NCI-H526 (cell line): ENCODE results near the gene PODXL.
"Not testable (repeated sequence)": the region's sequence is repeated elsewhere in the genome, so short reads cannot be mapped to it uniquely, and the experiment has no call there.

Experiments used
- DNase-seq, 2 experiments: peaks; one replicate each; lab custom pipeline; 2025; lab: John Stamatoyannopoulos, UW

The PODXL gene

DNA sequence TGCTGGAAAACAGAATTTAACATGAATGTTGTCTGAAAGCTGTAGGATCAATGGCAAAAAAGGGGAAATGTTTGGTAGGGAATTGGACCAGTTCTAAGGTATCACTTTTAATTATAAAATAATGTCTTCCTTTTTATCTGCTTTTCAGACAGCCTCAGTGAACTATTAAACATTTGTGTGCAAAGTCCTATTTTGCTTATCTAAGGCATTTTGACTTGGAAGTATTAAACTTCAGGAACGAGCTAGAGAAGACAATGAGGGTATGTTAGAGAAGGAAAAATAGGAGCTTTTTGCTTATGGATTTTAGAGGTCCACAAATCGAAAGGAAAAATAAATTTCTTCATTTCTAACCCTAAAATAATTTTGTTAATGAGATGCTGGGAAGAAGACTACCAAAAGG lies 63.3 kb downstream of the PODXL start:
- no peak for DNase-seq

DNA sequence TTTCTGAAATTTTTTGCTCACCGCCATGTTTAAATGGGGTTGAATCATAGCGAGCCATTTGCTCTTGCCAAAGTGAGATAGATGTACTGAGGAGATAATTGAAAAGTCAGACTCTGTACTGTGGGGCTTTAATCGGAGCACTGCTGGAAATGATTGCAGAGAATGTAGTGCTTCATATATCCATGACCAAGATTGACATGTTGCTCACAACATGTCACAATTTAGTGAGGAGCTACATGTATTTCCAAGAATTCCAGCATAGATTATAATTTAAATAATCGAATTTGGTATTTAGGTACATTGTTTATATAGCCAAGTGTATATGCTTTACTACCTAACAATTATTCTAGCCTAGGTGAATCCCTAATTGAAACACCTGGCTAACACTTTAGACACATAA lies 66.5 kb downstream of the PODXL start:
- DNase-seq: no peak

DNA sequence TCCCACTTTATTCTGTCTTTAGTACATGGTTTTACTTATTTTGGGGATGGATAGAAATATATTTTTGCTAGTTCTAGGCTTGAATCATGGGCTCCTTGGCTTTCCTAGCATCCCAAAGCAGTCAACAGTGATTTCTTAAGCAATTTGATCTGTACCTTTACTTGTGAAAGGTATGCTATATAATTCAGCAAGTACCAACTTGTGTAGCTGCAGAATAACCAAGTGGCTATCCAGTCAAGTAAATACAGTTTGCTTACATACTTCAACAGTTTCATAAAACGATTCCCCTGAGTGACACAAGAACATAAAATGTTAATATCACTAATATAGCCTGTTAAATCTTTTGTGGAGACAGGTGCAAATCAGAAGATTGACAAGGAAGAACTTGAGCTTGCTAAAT lies 67.2 kb downstream of the PODXL start:
- DNase-seq: no peak

DNA sequence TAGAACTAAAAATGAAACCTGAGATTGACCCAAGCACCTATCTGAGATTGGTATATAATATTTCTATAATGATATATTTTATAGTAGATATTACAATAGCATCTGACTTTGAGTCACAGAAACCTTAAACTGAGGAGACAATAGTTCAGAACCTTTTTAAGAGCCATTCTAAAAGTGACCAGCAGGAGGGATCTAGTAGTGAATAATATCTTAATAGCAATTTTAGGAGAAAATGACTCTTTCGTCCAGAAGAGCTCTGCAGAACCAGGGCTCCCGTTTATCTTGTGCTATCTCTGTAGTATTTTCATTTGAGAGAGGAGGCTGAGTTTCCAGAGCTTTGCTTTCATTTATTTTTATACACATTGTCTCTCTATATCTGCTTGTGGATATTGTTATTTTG lies 68.1 kb downstream of the PODXL start:
- DNase-seq: no peak

DNA sequence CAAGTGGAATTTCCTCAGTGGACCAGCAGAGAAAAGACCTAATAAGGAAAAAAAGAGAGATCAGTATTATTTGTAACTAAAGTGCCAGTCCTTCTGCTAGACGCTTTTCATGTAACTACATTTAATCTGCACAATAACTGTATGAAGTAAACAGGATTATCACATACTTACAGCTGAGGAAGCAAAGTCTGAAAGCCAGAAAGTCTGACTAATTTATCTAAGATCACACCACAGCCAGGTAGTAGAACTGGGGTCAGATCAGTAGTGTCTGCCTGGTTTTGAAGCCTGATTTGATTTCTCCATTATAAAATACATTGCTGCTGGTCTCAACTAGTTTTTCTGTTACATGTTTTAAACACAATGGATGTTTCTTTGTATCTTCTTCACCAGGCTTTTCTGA lies 69.2 kb downstream of the PODXL start:
- no peak for DNase-seq

DNA sequence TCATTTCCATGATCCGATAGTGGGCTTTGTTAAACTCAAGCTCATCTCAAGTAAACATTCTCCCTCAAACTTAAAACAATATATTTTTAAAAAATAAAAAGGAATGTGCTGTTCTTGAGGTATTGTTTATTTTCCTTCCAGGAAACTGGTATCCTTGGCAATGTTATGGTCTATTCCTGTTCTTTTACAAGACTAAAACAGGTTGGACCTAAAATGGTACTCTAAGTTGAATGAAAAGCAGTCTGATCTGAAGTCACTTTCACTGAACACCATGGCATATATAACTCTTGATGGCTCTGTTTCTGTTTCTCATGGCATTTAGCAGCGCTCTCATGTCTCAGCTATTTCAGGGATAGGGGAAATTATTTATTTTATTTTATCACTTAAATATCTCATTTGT lies 70.1 kb downstream of the PODXL start:
- DNase-seq: no peak

DNA sequence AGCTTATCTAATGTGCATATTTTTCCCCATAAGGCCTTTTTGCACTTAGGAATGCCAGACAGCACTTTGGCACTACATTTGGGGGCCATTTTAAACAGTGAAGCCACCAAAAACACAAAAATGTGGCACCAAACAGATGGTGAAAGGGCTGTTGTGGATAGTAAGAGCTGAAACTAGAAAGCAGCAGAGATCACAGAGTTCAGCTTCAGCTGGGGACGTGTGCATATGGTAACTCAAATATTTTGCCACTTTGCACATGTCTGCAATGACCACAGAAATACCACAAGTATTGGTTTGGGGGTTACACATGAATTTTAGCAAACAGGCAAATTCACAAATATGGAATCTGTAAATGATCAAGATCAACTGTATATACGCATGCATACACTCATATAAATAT lies 72.8 kb downstream of the PODXL start:
- DNase-seq: no peak

DNA sequence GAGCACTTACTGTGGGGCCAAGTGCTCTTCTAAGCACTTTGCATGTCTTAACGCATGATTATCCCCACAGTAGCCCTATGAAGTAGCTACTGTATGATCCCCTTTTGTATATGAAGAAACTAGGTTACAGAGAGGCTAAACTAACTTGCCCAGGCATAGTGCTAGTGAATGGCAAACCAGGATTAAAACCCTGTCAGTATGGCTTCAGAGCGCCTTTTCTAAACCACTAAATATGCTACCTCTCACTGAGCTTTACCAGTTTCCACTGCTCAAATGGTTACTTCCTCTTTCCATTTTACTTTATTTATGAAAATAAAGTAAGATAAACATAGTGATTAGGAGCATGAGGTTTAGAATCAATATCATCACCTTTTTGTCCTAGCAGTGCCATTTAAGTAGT lies 73.6 kb downstream of the PODXL start:
- no peak for DNase-seq

DNA sequence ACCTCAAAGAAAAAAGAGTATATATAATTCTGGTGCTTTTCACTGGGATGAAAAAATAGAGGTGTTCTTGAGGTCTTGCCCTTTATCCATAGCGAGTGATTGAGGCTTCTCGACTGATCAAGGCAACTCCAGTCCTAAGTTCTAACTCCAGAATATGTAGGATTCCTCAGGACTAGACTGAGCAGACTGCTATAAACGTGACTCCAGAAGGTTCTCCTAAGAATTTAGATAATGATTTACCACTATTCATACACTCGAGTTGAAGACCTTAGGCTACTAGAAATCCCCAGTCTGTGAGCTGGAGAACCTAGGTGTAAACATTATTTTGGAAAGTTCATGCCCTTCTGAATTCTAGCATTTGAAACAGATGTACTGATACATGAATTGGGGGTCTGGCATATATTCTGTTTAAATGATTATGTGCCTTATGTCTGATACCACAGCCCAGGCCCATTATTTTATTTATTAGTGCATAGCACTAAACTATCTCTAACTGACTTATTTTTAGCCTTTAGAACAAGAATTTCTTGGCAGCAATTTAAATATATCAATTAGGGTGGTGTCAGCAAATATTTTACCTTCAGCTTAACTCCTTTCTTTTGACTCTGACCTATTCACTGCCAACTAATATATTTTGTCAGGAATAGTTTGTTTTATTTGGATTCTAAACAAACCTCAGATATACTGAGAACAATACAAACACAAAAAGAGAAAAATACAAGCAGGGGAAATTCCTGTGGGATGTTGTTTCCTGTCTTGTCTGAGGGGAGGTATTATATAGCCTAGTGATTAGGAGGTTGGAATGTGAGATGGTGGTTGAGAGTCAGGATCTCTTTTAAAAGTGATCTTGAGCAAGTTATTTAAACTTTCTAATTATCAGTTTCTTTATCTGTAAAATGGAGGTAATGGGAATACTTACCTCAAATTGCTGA lies 75.8 kb downstream of the PODXL start:
- DNase-seq: no peak

DNA sequence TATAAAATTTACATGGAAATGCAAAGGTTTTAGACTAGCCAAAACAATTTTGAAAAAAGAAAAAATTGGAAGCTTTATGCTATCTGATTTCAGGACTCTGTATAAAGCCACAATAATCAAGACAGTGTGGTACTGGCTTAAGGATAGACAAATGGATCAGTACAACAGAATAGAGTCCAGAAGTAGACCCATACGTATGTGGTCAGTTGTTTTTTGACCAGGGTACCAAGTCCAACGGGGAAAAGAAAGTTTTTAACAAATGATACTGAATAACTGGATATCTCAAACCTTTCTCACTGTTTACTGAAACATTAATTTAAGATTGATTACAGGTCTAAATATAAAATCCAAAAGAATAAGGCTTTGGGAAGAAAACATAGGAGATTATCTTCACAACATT lies 79.7 kb downstream of the PODXL start:
- no peak for DNase-seq

DNA sequence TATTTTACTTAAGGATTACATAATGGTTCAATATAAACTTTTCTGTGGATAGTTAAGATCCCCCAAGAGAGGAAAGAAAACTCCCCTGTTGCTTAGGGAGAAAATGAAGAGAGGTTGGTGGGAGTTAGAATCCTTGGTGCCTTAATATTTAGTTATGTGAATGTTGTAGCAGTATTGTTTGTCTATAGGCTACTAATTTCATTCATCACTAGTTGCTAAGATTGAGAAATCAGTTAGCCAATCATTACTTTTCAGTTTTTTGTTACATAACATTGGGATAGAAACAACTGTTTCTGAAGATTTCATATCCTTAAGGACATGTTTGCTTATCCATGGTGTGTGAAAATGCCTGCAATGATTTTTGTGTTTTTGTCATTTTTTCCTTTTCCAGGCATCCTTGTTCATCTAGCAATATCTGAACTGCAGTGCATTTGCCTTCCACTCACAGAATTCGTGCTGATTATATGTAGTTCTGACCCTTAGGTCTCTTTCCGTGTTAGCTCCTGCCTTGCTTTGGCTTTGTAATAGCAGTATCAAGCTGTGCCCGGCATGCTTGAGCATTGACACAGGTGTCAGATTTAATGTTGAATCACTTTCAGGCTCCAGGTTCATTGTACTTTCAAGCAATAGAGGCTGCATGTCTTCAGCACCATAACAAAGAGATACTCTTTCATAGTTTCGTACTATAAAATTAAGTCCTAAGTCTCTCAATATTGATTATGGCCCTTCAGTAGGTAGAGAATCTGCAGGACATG lies 85.0 kb downstream of the PODXL start:
- DNase-seq: no peak

DNA sequence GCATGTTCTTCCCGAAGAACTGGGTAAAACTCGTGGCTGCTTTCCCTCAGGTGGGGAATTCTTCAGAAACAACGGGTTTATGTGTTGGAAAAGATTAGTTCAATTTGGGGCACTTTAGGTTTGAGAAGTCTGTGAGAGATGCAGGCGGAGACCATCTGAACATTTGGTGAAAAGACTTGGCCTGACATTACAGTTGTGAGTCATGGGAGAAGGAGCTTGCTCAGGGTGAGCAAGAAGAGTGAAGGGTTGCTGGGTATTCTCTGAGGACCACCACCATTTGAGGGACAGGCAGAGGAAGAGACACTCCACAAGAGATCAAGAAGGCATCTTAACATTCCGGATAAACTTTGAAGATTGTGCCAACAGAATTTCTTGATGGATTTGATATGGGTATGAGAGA lies 88.6 kb downstream of the PODXL start:
- no peak for DNase-seq

DNA sequence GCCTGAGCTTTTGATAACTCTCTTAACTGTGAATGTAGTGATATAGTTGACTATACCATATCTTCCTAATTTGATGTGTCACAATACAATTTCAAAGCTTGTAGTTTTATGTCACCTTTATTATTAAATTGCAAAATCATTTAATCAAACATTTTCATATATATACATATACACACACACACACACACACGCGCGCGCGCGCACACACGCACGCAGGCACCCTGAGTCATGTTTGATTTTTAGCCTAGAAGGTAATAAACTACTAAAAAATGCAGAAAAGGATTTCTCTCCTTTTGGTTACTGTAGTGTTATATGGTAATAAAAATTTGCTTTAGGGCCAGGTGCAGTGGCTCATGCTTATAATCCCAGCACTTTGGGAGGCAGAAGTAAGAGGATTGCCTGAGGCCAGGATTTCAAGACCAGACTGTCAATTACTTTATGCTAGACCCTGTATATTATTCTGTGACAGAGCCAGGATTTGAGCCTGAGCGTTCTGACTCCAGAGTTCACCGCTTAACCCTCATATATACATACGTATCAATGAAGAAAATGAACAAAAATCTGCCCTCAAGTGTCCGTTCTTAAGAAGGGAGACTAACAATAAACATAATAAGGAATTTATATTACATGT lies 89.6 kb downstream of the PODXL start:
- no peak for DNase-seq

DNA sequence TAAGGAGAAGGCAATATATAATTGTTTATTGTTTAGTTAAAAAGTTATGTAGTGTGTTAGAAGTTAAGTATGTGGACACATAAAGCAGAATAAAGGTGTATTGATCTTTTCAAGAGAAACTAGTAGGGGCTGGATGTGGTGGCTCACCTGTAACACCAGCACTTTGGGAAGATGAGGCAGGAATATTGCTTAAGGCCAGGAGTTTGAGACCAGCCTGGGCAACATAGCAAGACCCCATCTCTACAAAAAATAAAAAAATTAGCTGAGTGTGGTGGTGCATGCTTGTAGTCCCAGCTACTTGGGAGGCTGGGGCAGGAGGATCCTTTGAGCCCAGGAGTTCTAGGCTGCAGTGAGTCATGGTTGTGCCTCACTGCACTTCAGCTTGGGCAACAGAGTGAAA lies 93.7 kb downstream of the PODXL start:
- not testable (repeated sequence) for DNase-seq

DNA sequence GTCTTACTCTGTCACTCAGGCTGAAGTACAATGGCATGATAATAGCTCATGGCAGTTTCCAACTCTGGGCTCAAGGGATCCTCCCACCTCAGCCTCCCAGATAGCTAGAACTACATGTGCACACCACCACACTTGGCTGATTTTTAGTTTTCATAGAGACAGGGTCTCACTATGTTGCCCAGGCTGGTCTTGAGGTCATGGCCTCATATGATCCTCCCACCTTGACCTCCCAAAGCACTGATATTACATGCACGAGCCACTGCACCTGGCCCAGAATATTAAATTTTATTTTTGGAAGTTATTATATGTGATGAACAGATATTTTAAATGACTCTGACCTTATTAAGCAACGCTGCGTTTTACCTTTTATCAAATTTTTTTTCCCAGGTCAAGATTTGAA lies 94.4 kb downstream of the PODXL start:
- no peak for DNase-seq

DNA sequence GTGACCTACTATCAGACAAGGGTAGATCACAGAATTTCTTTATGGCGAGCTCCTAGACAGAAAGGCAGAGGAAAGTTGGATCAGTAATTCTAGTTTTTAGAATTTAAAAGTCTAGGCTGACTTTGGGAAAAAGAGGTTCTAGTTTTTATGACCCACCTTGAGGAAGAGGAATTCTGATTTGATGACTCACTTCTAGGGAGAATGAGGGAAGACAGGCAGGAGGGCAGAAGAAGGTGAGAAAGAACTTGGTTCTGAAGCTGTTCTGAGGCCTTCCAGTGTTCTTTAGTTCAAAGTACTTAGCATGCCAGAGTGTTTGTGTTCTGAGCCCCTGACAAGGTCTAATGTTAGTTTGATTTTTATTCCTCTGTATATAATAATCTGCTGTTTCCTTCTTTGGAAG lies 97.2 kb downstream of the PODXL start:
- no peak for DNase-seq

DNA sequence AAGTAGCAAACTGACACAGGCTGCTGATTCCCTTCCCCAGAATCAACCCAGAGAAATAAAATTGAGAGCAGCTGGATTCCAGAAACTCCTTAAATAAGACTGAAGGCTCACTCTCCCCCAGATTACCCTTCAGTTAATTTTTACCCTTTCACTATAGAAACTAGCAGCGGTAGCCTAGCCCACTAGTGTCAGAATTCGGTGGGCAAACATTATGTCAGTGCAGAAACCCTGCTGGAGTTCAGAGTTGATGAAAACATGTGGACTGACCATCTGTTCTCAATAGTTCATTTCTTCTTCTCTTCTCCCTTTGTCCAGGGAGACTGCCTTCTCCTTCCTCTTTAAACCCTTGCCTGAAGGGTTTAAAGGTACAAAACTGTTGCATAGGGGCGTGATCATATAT lies 100.1 kb downstream of the PODXL start:
- no peak for DNase-seq

DNA sequence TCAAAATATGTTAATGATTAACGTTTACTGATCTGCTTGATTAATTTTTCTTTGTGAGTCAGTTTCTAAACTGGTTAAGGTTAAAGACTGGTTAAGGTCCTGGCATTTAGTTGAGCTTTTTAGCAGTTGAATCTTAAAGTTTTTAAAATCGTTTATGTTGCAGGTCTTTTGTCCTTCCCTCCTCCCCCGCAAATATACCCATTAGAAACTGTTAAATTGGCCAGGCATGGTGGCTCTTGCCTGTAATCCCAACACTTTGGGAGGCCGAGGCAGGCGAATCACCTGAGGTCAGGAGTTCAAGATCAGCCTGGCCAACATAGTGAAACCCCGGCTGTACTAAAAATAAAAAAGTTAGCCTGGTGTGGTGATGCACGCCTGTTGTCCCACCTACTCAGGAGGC lies 100.9 kb downstream of the PODXL start:
- no peak for DNase-seq

DNA sequence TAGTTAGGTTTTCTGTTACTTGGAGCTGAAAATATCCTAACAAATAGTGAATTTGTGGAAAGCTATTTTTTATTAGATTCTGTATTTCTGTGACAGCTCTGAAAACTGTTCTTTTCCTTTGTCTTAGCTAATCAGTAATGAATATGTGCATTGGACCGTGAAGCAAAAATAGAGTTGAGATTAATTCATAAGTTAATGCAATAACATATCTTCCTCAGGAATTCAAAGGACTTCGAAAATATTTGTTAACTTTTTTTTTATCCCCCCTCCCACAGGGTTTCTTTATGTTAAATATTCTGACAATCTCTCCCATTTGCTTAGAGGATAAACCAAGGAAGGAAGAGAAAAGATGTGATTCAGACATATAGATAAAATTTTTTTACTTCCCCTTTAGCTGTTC lies 101.4 kb downstream of the PODXL start:
- DNase-seq: no peak

DNA sequence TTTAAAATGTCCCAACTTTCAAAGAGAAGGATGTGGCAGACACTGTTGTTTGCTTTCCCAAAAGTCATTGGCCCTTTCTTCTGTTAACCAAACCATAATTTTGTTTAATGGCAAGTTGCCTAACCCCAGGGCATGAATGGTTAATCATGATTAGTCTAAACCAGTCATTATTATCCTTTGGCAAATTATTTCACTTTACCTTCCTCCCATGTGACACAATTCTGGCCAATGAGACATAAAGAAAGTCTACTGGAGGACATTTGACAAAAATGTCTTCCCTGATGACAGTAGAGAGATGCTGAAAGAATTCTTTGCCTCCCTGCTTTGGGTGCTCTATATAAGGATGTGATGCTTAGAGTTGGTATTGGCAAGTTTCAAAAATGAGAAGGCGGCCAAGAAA lies 101.9 kb downstream of the PODXL start:
- no peak for DNase-seq
